Right lobe of liver (tissue), 6 donors: ENCODE measurements around the gene EDN2. TPM values are rescaled to one million over a fixed set of nuclear protein-coding genes. Genes with fewer than 3 reads are reported as not detected.

Experiments
- ATAC-seq, 4 donors: fragments of 200-7000 bp; cut with Tn5 transposase; one replicate each; pipeline ENCODE4 v1.9.1; 2020; ENCODE audit warnings: mild to moderate bottlenecking in 4 of 4, moderate library complexity in 4 of 4
- DNase-seq, 3 donors: peaks; one replicate each; pipeline ENCODE4 v3.0.0-alpha.2; 2020
- H3K27ac ChIP-seq, 3 donors: fragments of 200-600 bp; one replicate each; pipeline ENCODE4 v1.8.0; 2022
- H3K27me3 ChIP-seq, 2 donors: fragments of 200-600 bp; one replicate each; pipeline ENCODE4 v1.8.0; 2022
- H3K36me3 ChIP-seq, 4 donors: fragments of 200-600 bp; sonication (generic) in 1 of 4; one replicate each; pipeline versions ENCODE4 v1.5.1 to v1.8.0; 2017 to 2022; ENCODE audit warnings: control low read depth in 1 of 4
- H3K4me1 ChIP-seq, 4 donors: fragments of 200-600 bp; sonication (generic) in 1 of 4; one replicate each; pipeline versions ENCODE4 v1.5.1 to v1.8.0; 2017 to 2022; ENCODE audit warnings: control low read depth in 1 of 4
- H3K4me3 ChIP-seq, 3 donors: fragments of 200-600 bp; one replicate each; pipeline ENCODE4 v1.8.0; 2022
- H3K9me3 ChIP-seq, 4 donors: fragments of 200-600 bp; sonication (generic) in 1 of 4; one replicate each; pipeline versions ENCODE4 v1.5.1 to v1.8.0; 2017 to 2022; ENCODE audit warnings: control low read depth in 1 of 4
- CTCF ChIP-seq, 4 donors: fragments of 200-600 bp in 3 of 4; fragments of 450-650 bp in 1 of 4; IDR thresholded peaks; one replicate each; pipeline versions ENCODE4 v1.5.1 to v1.8.0; 2016 to 2022; ENCODE audit warnings: antibody characterized with exemption in 4 of 4, mild to moderate bottlenecking in 2 of 4
- POLR2A ChIP-seq: fragments of 450-650 bp; IDR thresholded peaks from one replicate; pipeline ENCODE4 v1.6.1; 2017; ENCODE audit warnings: antibody characterized with exemption, mild to moderate bottlenecking
- WGBS: methylation state at CpG from one replicate; pipeline ENCODE4 v1.1.6; 2018; ENCODE audit warnings: low coverage, low lambda C conversion rate; ENCODE audit not compliant: insufficient coverage; ENCODE audit errors: missing lambda C conversion rate; 5-methylcytosine and 5-hydroxymethylcytosine counted together
- intact Hi-C, 2 donors: fragments of 100-400 bp; cut with DNase I; formaldehyde crosslinking; loops; one replicate each; pipeline versions ENCODE4 v1.11.2 to v1.14.1; 2022
- small RNA-seq, 2 experiments: library from RNA; depleted of rRNA; stranded (forward); fragments of <200 nt; gene quantifications; one replicate each; pipeline ENCODE3, GENCODE V24; 2016
- total RNA-seq, 6 experiments: library from RNA; depleted of rRNA in 2 of 6; stranded (reverse); fragments of >200 nt in 2 of 6; fragmentation: NEBNext Ultra II Directional in 3 of 6; extraction: Animal tissue kit (Norgen Biotek cat#: 25700) in 3 of 6; gene quantifications; one replicate each; pipeline versions ENCODE4 v1.1.0 to v1.2.4, GENCODE V29; 2016 to 2023
- donor health status: DM: no; HTN: yes; CAD: no.
- donor health status: DM: no; HTN: no; CAD: no.
- donor health status: DM: no; HTN: no; CAD: no.
- donor health status: DM: no; HTN: yes; CAD: no.
- donor health status: DM: no; HTN: yes; CAD: no.

EDN2 gene
- total RNA-seq, 6 experiments from 2014 or later = 0.18 to 1.6 (median 0.31) TPM; not detected in 2

GRCh38 chr1:41430582-41430981 lies 53.9 kb downstream of the EDN2 start:
- intact Hi-C loops = no loop called here
- ATAC-seq = no peak
- 83% methylated on average over 4 of the region's 4 CpGs for WGBS
- Histone ChIP-seq H3K27ac (no peak overlapping the region), H3K4me3 (no peak overlapping the region), H3K27me3 (no peaks in the 10 kb centered on the region), H3K36me3 (no peaks in the 10 kb centered on the region), H3K4me1 (peaks cover 0 to 17% (median 0%) of the 10 kb centered on the region in 4 donors), H3K9me3 (no peaks in the 10 kb centered on the region)
- no peak for TF ChIP-seq CTCF (IDR thresholded peaks at IDR 0.05)
- no peak for TF ChIP-seq POLR2A
- no peak for DNase-seq

DNA sequence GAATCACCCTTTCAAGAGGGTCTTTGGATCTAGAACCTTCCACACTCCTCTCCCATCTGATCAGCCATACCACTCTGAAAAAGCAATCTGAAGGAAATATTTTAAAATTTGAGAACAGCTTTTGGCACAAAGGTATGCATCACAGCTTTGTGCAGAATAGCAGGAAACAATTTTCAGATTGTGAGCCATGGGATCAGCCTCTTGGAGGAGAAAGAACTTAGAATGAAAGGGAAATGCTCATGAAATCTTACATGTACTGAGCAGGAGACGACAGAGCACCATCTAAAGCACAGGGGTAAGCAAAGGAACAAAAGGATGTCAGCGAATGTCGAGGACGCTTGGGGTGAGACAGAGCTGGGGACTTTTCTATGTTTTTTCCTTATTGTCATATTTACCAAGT lies 54.4 kb downstream of the EDN2 start:
- WGBS = 73% methylated on average over 4 of the region's 4 CpGs
- H3K36me3 ChIP-seq = no peaks in the 10 kb centered on the region
- no peak overlapping the region for H3K4me3 ChIP-seq
- no peak overlapping the region for H3K27ac ChIP-seq
- no peaks in the 10 kb centered on the region for H3K27me3 ChIP-seq
- peaks cover 0 to 17% (median 0%) of the 10 kb centered on the region in 4 donors for H3K4me1 ChIP-seq
- ATAC-seq = no peak
- intact Hi-C loops = no loop called here
- no peak for DNase-seq
- H3K9me3 ChIP-seq = no peaks in the 10 kb centered on the region
- no peak for TF ChIP-seq POLR2A
- TF ChIP-seq CTCF (IDR thresholded peaks at IDR 0.05) = no peak

DNA sequence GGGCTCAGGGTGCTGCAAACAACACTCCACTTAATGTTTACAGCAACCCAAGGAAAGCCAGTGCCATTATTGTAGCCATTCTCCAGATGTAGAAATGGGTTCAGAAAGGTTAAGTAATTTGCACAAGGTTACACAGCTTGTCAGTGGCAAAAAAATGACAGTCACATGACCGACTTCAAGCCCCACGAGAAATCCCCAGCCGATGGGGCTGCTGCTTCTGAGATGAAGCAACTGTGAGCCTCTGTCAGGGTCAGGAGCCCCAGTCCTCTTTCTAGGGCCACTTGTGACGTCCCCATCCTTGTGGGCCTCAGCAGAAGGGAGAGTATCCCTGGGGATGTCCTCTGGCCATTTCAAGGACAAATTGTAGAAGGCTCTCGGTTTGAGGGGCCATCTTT lies 54.8 kb downstream of the EDN2 start:
- 43% methylated on average over 3 of the region's 5 CpGs for WGBS
- no peaks in the 10 kb centered on the region for H3K9me3 ChIP-seq
- no peak for DNase-seq
- no peaks in the 10 kb centered on the region for H3K36me3 ChIP-seq
- H3K27me3 ChIP-seq = no peaks in the 10 kb centered on the region
- H3K4me3 ChIP-seq = no peak overlapping the region
- no peak for ATAC-seq
- intact Hi-C loops = no loop called here
- TF ChIP-seq CTCF (IDR thresholded peaks at IDR 0.05) (no peak), POLR2A (no peak)
- peaks cover 0 to 17% (median 0%) of the 10 kb centered on the region in 4 donors for H3K4me1 ChIP-seq
- no peak overlapping the region for H3K27ac ChIP-seq

Small RNA genes lying within 50 kb of the gene (small RNA-seq; reads per million reads assigned to genes)
- gene RNA5SP45 = 0 reads per million in 2 experiments

Other genes with a start within 250 kb of the EDN2 start
- gene SCMH1, start 242.4 kb downstream of the EDN2 start, total RNA-seq = 10 to 100 TPM in 4 of 6 experiments, 1 to 10 TPM in 2; 6.6 to 16.9 (median 13.1) TPM
- under 1 TPM in 3 of 6 experiments, not detected in 3; 0.12 to 0.55 (median 0.54) TPM for gene FOXO6, start 123.2 kb downstream of the EDN2 start, total RNA-seq